ENCODE results near the gene NUP210.

Gene NUP210

DNA sequence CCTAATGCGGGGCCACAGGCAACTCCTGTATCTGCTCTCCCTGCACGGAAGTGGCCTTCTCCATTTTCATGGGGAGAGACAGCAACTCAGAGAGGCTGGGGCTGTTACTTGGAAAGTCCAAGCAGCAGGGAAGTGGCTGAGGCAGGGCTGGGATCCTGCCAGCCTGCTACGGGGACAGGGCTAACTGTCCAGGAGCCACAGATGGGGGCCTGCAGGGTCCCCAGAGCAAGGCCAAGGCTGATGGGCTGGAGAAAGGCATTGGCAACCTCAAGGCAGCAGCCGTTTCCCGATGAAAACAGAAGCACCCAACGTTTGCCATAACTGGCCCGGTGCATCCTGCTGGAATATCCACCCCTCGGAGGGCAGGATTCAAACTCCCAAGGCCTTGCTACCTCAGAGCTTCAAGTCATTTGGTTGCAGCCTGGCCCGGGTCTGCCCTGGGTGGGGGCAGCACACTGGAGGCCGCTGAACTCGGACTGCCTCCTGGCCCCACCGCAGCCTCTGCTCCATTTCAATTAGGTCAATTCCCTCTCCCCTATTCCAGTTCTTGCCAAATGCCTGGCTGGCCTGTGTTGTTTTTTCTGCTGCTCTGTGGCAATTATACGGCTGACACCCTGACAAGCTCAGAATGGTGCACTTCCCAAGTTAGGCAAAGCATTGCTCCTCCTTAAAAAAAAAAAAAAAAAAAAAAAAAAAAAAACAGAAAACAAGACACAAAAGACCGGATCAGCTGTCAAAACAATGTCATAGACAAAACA lies 143.5 kb downstream of the NUP210 start:
- no peak for FAIRE-seq
- no peak for DNase-seq (ENCODE audit: low spot score)

- FAIRE-seq (no peak), DNase-seq (ENCODE audit: low spot score) (no peak)
Measured at GRCh38 chr3:13275376-13276005, 144.6 kb downstream of the NUP210 start.

- FAIRE-seq (no peak), DNase-seq (ENCODE audit: low spot score) (no peak)
Measured at GRCh38 chr3:13274551-13275332, 145.4 kb downstream of the NUP210 start.

DNA sequence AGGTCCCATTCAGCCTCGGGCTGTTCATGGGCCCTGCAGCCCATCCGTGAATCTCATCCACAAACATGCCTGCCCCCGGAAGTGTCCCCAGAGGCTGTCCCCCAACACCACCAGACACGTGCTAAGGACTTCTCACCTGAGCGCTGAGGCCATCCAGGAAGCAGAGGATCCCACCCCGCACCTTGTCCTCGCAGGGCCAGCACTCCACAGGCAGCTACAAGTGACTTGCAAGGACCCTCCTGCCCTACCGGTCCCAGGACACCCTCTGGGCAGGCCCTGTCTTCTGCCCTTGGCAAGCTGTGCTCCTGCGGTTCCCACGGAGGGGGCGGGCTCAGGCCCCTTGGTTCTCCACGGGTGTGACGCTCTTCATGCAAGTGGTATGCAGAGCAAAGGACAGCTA lies 146.0 kb downstream of the NUP210 start:
- FAIRE-seq = no peak
- DNase-seq (ENCODE audit: low spot score) = no peak

DNA sequence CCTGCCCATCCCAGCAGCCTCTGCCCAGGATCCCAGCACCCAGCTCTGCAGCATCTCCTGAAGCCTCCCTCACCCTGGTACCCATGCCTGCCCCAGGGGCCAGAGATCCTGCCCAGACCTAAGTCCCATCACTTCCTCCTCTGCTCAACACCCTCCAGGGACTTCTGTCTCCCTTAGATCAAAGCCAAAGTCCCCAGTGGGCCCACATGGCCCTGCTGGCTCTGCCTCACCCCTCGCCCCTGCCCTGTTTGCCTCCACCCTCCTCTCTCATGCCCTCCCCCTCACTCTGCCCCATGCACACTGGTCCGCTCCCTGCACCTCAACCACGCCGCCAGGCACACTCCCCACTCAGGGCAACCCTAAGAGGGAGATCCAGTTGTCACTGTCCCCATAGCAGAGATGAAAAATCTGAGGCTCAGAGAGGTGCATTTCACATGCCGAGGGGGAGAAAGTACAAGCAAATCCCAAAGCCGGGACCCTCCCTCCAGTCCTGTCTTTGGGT lies 146.5 kb downstream of the NUP210 start:
- no peak for FAIRE-seq
- no peak for DNase-seq (ENCODE audit: low spot score)

DNA sequence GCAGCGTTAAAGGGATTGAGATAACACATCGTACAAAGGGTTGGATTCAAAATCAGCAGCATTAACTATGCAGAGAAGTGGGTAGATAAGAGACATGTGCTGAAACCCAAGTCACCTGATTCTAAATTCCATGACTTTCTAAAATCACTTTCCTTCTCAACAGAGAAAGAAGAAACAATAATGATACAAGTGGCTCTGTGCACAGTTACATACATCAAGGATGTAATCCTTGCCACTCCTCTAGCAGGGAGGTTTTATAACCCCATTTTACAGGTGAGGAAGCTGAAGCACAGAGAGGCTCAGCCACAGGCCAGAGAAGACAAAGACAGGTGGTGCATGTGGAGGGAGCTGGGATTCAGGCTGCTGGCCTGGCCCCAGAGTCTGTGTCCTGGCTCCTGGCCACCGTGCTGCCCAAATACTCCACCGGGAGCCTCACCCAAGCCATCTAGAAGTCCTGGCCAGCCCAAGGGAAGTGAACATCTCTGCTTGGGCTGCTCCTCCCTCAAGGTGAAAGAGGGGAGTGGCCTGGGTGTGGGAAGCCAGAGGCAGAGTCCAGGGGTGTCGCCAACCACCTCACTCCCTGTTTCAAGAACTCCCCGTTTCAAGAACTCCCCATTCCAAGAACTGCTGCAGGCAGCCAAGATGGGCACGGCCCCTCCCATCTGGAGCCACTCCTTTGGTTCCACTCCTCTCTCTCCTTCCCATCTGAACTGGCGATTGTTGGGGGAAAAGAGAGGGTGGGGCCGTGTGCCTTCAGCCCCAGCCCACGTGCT lies 147.1 kb downstream of the NUP210 start:
- no peak for FAIRE-seq
- no peak for DNase-seq (ENCODE audit: low spot score)

- FAIRE-seq (no peak), DNase-seq (ENCODE audit: low spot score) (no peak)
Measured at GRCh38 chr3:13269711-13270378, 150.3 kb downstream of the NUP210 start.

DNA sequence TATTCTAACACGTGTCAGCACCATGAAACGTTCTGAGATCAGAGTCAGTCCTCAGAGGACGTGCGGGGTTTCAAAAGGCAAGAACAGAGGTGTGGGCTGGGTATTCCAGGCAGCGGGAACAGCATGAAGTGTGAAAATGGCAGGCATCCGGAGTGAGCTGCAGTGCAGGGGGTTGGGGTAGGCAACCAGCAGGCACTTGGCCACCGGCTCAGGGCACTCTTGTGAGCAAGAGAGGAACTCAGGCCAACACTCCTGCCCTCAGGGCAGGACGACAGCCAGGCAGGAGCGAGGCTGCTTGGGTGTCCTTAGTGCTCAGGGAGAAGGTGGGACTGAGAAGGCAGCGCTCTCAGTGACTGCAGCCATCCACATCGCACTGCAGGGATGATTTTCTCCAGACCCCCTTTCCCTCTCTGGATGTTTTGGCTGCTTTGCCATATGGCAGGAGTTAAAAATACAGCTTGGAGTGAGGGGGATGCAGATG lies 151.1 kb downstream of the NUP210 start:
- FAIRE-seq (no peak), DNase-seq (ENCODE audit: low spot score) (no peak)

GRCh38 chr3:13268120-13268519 lies 152.0 kb downstream of the NUP210 start:
- no peak for FAIRE-seq

GRCh38 chr3:13266651-13267362 lies 153.3 kb downstream of the NUP210 start:
- FAIRE-seq = no peak

More at GRCh38 chr3:13268120-13268519, 152.0 kb downstream of the NUP210 start:
- DNase-seq (ENCODE audit: low spot score) = no peak

More at GRCh38 chr3:13266651-13267362, 153.3 kb downstream of the NUP210 start:
- DNase-seq (ENCODE audit: low spot score) = no peak

All from RCC 7860 (cell line).